AG20443 (cell line): ENCODE results near the gene RLN3.
"Not testable (repeated sequence)": the region's sequence is repeated elsewhere in the genome, so short reads cannot be mapped to it uniquely, and the experiment has no call there.

Experiments
- DNase-seq: peaks from one replicate; pipeline ENCODE4 v3.0.0; 2012; ENCODE audit warnings: low spot score, mixed read lengths

Gene RLN3

GRCh38 chr19:14021474-14021873, 6.5 kb upstream of the RLN3 start:
- DNase-seq: no peak

GRCh38 chr19:14022469-14022868, 5.5 kb upstream of the RLN3 start:
- no peak for DNase-seq

- peak; percentile 70 for DNase-seq
Observed at GRCh38 chr19:14023404-14024235, 4.3 kb upstream of the RLN3 start.

- not testable (repeated sequence) for DNase-seq
Observed at GRCh38 chr19:14026652-14027192, 1.2 kb upstream of the RLN3 start.

- no peak for DNase-seq
Observed at GRCh38 chr19:14028901-14029300, 953 bp downstream of the RLN3 start.

- no peak for DNase-seq
Observed at GRCh38 chr19:14030997-14031718, 3.2 kb downstream of the RLN3 start.

- peak; percentile 58 for DNase-seq
Observed at GRCh38 chr19:14031719-14032480, 4.0 kb downstream of the RLN3 start, which contains the start of gene IL27RA. Gene IL27RA (plus strand): TSS chr19:14031762. CDS start chr19:14031873, 111 bp downstream.

- DNase-seq: no peak
Observed at GRCh38 chr19:14033946-14034345, 6.0 kb downstream of the RLN3 start.

- DNase-seq: not testable (repeated sequence)
Observed at GRCh38 chr19:14035159-14035558, 7.2 kb downstream of the RLN3 start.

GRCh38 chr19:14035706-14036105, 7.8 kb downstream of the RLN3 start:
- peak; percentile 26 for DNase-seq

GRCh38 chr19:14039181-14039580, 11.2 kb downstream of the RLN3 start:
- DNase-seq: peak; percentile 4

GRCh38 chr19:14042659-14043608, 15.0 kb downstream of the RLN3 start:
- DNase-seq: peak; percentile 90

- DNase-seq: not testable (repeated sequence)
Observed at GRCh38 chr19:14047866-14048265, 19.9 kb downstream of the RLN3 start.

- DNase-seq: peak; percentile 70
Observed at GRCh38 chr19:14048443-14049153, 20.6 kb downstream of the RLN3 start.

GRCh38 chr19:14050512-14050911, 22.6 kb downstream of the RLN3 start:
- no peak for DNase-seq

- not testable (repeated sequence) for DNase-seq
Observed at GRCh38 chr19:14050961-14051360, 23.0 kb downstream of the RLN3 start.

GRCh38 chr19:14051980-14052379, 24.0 kb downstream of the RLN3 start:
- no peak for DNase-seq

- no peak for DNase-seq
Observed at GRCh38 chr19:14052470-14052869, 24.5 kb downstream of the RLN3 start.

GRCh38 chr19:14053032-14053431, 25.1 kb downstream of the RLN3 start:
- no peak for DNase-seq

- DNase-seq: peak; percentile 2
Observed at GRCh38 chr19:14053500-14053899, 25.6 kb downstream of the RLN3 start.
